C1 segment of cervical spinal cord (tissue), 14 donors: ENCODE measurements around the gene AASS.

Source experiments
- DNase-seq, 14 donors: peaks; one replicate each; lab custom pipeline; 2025; lab: John Stamatoyannopoulos, UW

The AASS gene

DNA sequence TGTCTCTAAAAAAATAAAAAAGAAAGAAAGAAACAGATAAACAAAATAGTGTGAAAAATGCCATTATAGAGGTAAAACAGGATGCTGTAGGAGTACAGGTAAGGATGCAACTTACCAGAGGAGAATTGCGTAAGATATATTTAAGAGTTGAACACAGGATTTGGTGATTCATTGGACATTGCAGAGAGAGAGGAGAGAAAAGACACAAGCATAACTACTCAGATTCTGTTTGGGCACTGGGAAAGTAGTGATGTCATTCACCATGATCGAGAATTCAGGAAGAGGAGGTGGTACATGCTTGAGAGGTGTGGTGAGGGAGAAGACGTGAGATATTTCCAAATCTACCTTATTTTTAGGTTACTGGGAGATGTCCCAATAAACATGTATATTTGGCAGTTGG, 97.6 kb downstream of the AASS start:
- no peak for DNase-seq

DNA sequence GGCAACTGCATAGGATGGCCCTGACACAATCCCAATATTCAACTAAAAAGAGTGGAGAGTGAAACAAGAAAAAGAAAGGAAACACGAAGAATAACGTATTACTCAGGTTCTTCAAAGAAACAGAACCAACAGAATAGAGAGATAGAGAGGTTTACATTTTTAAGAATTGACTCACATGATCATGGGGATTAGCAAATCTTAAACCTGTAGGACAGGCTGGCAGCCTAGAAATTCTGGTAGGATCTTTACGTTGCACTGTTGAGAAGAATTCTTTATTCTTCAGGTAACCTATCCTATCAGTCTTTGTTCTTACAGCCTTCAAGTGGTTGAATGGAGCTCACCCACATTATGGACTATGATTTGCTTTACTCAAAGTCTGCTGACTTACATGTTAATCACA, 103.9 kb downstream of the AASS start:
- no peak for DNase-seq

DNA sequence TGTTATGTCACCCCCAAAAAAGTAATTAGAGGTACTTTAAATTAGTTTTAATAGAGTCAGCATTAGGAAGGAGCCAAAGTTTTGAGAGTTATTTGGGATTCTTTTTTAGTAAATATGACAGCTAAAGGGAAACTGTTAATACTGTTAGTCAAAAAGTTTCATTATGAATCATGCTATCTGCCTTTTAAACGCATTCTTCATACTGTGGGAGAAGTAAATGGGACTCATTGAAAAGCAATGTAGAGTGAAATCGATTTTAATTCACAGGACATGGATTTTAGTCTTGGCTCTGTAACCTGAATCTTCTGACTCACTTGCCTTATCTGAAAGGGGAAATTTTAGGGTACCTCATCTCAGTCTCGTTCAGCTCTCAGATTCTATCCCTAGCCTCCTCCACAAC, 105.1 kb downstream of the AASS start:
- DNase-seq: no peak

DNA sequence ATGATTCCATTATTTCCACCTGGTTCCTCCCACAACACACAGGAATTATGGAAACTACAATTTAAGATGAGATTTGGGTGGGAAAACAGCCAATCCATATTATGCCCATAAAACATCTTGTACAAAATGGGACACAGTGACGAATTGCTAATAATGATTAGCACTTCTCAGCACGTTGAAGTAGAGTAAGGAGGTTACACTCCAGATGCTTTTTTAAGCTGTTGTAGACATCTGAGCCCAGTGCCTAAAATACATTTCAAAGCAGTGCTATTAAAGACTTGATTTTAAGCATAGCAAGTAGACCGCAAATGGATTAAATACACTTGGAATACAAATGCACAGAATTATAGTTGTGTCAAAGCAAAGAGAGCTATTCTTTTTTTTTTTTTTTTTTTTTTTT, 105.9 kb downstream of the AASS start:
- DNase-seq: no peak

DNA sequence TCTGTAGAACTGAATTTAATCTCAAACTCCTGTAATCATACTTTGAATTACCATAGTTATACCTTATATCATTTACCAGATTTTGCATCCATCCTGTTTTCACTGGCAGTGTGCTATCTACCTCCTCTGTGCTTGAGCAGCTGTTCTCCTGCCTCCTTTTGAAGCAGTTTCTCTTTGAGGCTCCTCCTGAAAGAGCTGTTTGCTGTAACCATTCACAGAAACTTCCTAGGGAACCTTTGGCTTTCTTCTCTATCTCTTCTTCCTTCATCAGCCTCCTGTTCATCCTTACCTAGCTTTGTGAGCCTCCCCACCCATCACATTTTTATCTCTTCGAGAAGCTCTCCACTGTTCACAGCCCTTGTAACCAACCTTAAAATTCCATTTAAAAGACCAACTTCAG, 108.2 kb downstream of the AASS start:
- no peak for DNase-seq

DNA sequence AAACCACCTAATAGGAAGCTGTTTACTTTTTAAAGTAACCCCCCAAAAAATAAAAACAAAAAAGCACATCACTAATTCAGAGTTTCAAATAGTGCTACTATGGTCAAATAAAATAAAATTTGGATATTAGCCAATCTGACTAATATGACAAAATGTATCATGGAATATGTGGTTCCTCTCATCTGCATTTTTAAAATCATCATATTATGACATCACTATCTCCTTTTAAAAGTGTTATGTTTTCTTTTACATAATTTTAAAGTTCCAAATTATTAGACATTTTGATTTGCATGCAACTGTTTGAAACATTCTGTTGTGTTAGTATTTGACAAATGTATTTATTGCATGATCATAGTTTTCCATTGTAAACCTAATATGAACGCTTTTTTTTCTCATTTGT, 110.4 kb downstream of the AASS start:
- DNase-seq: no peak

DNA sequence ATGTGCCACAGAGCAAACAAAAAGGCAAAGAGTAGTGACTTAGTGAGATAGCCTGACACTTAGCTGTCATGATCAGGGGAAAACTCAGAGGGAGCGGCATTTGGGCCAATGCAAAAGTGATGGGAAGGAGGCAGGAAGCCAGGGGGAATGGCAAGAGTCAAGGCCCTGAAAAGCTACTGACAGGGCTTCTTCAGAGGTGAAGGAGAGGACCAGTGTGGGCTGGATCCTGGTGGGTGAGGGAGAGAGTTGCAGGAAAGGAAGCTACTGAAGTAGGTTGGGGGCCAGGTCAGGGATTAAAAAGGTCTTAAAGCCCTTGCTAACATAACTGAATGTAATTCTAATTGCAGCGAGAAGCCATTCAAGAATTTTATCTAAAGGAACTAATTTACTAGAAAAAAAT, 117.0 kb downstream of the AASS start:
- no peak for DNase-seq
